22Rv1 (cell line): ENCODE measurements around the gene MORN1.

Experiments
- CTCF ChIP-seq: fragments of 450-650 bp; IDR thresholded peaks from 2 replicates; pipeline ENCODE4 v1.5.1; 2017; ENCODE audit warnings: mild to moderate bottlenecking
- ZFX ChIP-seq: fragments of 450-650 bp; IDR thresholded peaks from 2 replicates; pipeline ENCODE4 v1.6.1; 2017; ENCODE audit warnings: antibody characterized with exemption, borderline replicate concordance

- TF ChIP-seq CTCF (no peak), ZFX (no peak)
These were observed 112.7 kb downstream of the MORN1 start for GRCh38 chr1:2278591-2279209.
